A549 (cell line): ENCODE data around the gene ANKRD28.

Source experiments
- CTCF ChIP-seq: fragments of >200 bp; sonication (Bioruptor Twin); formaldehyde crosslinking; IDR thresholded peaks from 3 replicates; pipeline ENCODE4 v1.5.1; 2016
- EP300 ChIP-seq, 2 experiments: fragments of >200 bp; sonication (Bioruptor Twin); formaldehyde crosslinking; IDR thresholded peaks; 2 replicates in 1 of 2; 3 replicates in 1 of 2; pipeline ENCODE4 v1.6.1; 2016 to 2017

DNA sequence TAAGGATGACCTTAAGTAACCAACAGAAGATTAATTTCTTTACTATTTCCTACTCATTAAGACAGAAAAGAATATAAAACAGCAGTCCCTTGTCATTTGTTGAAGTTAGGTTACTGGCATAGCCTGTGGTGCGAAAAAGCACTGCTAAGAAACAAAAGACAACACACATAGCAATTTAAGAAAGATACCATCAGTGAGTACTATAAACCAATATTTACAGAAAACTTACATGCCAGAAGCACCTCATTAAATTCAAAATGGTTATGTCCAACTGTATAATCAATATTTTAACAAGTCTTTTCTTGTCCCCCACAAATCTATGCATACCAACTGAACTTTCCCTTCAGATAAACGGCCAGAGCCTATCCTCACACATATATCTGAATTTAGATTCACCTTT lies 42.0 kb downstream of the ANKRD28 start:
- no peak for TF ChIP-seq EP300 (IDR thresholded peaks at IDR 0.05)
- TF ChIP-seq CTCF, result no peak
